H9 (cell line): ENCODE results near the gene CCDC88A. TPM values are rescaled to one million over a fixed set of nuclear protein-coding genes. Genes with fewer than 3 reads are reported as not detected.

Source experiments
- DNase-seq: peaks from one replicate; pipeline ENCODE4 v3.0.0-alpha.2; 2017
- H2AFZ ChIP-seq: one replicate; pipeline ENCODE4 v1.6.1; 2013; ENCODE audit warnings: mild to moderate bottlenecking, low read length, control low read depth, moderate library complexity
- H2AK5ac ChIP-seq: 2 replicates; pipeline ENCODE4 v1.6.1; 2013; ENCODE audit warnings: low read length, control low read depth, mixed read lengths; ENCODE audit not compliant: insufficient read length
- H2BK120ac ChIP-seq: one replicate; pipeline ENCODE4 v1.6.1; 2013; ENCODE audit warnings: low read depth, mild to moderate bottlenecking, low read length, control low read depth, inconsistent platforms; ENCODE audit not compliant: poor library complexity, severe bottlenecking
- H2BK12ac ChIP-seq: 2 replicates; pipeline ENCODE4 v1.6.1; 2013; ENCODE audit warnings: low read length, control low read depth, mixed read lengths, low read depth; ENCODE audit not compliant: insufficient read length
- H2BK15ac ChIP-seq: 2 replicates; pipeline ENCODE4 v1.6.1; 2013; ENCODE audit warnings: low read depth, low read length, control low read depth
- H2BK20ac ChIP-seq: one replicate; pipeline ENCODE4 v1.6.1; 2013; ENCODE audit warnings: low read depth, mild to moderate bottlenecking, low read length, control low read depth, inconsistent platforms; ENCODE audit not compliant: poor library complexity, severe bottlenecking
- H2BK5ac ChIP-seq: 2 replicates; pipeline ENCODE4 v1.6.1; 2013; ENCODE audit warnings: low read length, control low read depth, mixed read lengths; ENCODE audit not compliant: insufficient read length
- H3K14ac ChIP-seq: 2 replicates; pipeline ENCODE4 v1.6.1; 2013; ENCODE audit warnings: low read length, control low read depth; ENCODE audit not compliant: insufficient read depth
- H3K18ac ChIP-seq: 2 replicates; pipeline ENCODE4 v1.6.1; 2013; ENCODE audit warnings: low read depth, mild to moderate bottlenecking, mixed read lengths, low read length, control low read depth; ENCODE audit not compliant: insufficient read length
- H3K23ac ChIP-seq: 2 replicates; pipeline ENCODE4 v1.6.1; 2013; ENCODE audit warnings: low read length, control low read depth, mixed read lengths, low read depth; ENCODE audit not compliant: insufficient read length
- H3K23me2 ChIP-seq: 2 replicates; pipeline ENCODE4 v1.6.1; 2013; ENCODE audit warnings: low read depth, mild to moderate bottlenecking, mixed read lengths, low read length, control low read depth; ENCODE audit not compliant: insufficient read length, poor library complexity, severe bottlenecking
- H3K27ac ChIP-seq: 2 replicates; pipeline ENCODE4 v1.5.1; 2013; ENCODE audit warnings: low read length, control low read depth, mixed read lengths, low read depth; ENCODE audit not compliant: insufficient read length
- H3K27me3 ChIP-seq: 2 replicates; pipeline ENCODE4 v1.6.1; 2013; ENCODE audit warnings: low read length, control low read depth, inconsistent platforms; ENCODE audit not compliant: insufficient read depth
- H3K4ac ChIP-seq: 2 replicates; pipeline ENCODE4 v1.6.1; 2013; ENCODE audit warnings: low read depth, mild to moderate bottlenecking, control low read depth, inconsistent platforms, low read length, moderate library complexity
- H3K4me1 ChIP-seq: 2 replicates; pipeline ENCODE4 v1.6.1; 2013; ENCODE audit warnings: low read length, control low read depth, inconsistent platforms; ENCODE audit not compliant: insufficient read depth
- H3K4me2 ChIP-seq: 2 replicates; pipeline ENCODE4 v1.6.1; 2013; ENCODE audit warnings: low read length, control low read depth, mixed read lengths; ENCODE audit not compliant: insufficient read length, insufficient read depth
- H3K56ac ChIP-seq: 2 replicates; pipeline ENCODE4 v1.6.1; 2013; ENCODE audit warnings: low read depth, mild to moderate bottlenecking, mixed read lengths, low read length, control low read depth; ENCODE audit not compliant: insufficient read length
- H3K79me1 ChIP-seq: 2 replicates; pipeline ENCODE4 v1.6.1; 2013; ENCODE audit warnings: low read depth, mild to moderate bottlenecking, moderate library complexity, low read length, control low read depth, inconsistent platforms; ENCODE audit not compliant: insufficient read depth, poor library complexity, severe bottlenecking
- H3K79me2 ChIP-seq: 2 replicates; pipeline ENCODE4 v1.6.1; 2013; ENCODE audit warnings: low read length, control low read depth, inconsistent platforms; ENCODE audit not compliant: insufficient read depth
- H3K9ac ChIP-seq: 2 replicates; pipeline ENCODE4 v1.6.1; 2013; ENCODE audit warnings: low read length, control low read depth, mixed read lengths; ENCODE audit not compliant: insufficient read length; ENCODE audit errors: extremely low read depth
- H3K9me3 ChIP-seq: one replicate; pipeline ENCODE4 v1.6.1; 2013; ENCODE audit warnings: low read depth, low read length, inconsistent platforms; ENCODE audit not compliant: control insufficient read depth
- H3T11ph ChIP-seq: one replicate; pipeline ENCODE4 v1.6.1; 2013; ENCODE audit warnings: mild to moderate bottlenecking, low read length, control low read depth, inconsistent platforms
- H4K20me1 ChIP-seq: one replicate; pipeline ENCODE4 v1.6.1; 2013; ENCODE audit not compliant: control insufficient read depth, insufficient read length, insufficient read depth
- H4K5ac ChIP-seq: 2 replicates; pipeline ENCODE4 v1.6.1; 2013; ENCODE audit warnings: low read depth, mild to moderate bottlenecking, mixed read lengths, low read length, control low read depth; ENCODE audit not compliant: insufficient read length
- H4K8ac ChIP-seq: replicated peaks from 2 replicates; pipeline ENCODE4 v1.6.1; 2013; ENCODE audit warnings: low read length, control low read depth, mixed read lengths, low read depth; ENCODE audit not compliant: insufficient read length
- H4K91ac ChIP-seq: 2 replicates; pipeline ENCODE4 v1.6.1; 2013; ENCODE audit warnings: low read depth, mild to moderate bottlenecking, moderate library complexity, mixed read lengths, low read length, control low read depth; ENCODE audit not compliant: insufficient read length
- H3K27ac Mint-ChIP-seq, 3 experiments: 2 replicates in 2 of 3; 3 replicates in 1 of 3; pipeline ENCODE4 v1.8.0; 2020 to 2021; ENCODE audit warnings: mixed read lengths in 3 of 3, mild to moderate bottlenecking in 1 of 3, moderate library complexity in 1 of 3
- H3K27me3 Mint-ChIP-seq: 2 replicates; pipeline ENCODE4 v1.8.0; 2021; ENCODE audit warnings: low read depth, mild to moderate bottlenecking, moderate library complexity, mixed read lengths
- H3K36me3 Mint-ChIP-seq, 3 experiments: 2 replicates in 2 of 3; 3 replicates in 1 of 3; pipeline ENCODE4 v1.8.0; 2020 to 2021; ENCODE audit warnings: low read depth in 3 of 3, mixed read lengths in 3 of 3; ENCODE audit not compliant: insufficient read depth in 1 of 3
- H3K4me1 Mint-ChIP-seq, 2 experiments: 2 replicates each; pipeline ENCODE4 v1.8.0; 2020; ENCODE audit warnings: mixed read lengths in 2 of 2
- H3K4me3 Mint-ChIP-seq, 2 experiments: 2 replicates in 1 of 2; 3 replicates in 1 of 2; pipeline ENCODE4 v1.8.0; 2020 to 2021; ENCODE audit warnings: mild to moderate bottlenecking in 2 of 2, mixed read lengths in 2 of 2, moderate library complexity in 1 of 2
- H3K9me3 Mint-ChIP-seq, 2 experiments: 2 replicates in 1 of 2; 3 replicates in 1 of 2; pipeline ENCODE4 v1.8.0; 2020; ENCODE audit warnings: mild to moderate bottlenecking in 2 of 2, mixed read lengths in 2 of 2, moderate library complexity in 1 of 2
- CTCF ChIP-seq: fragments of 200-600 bp; sonication (generic); conservative IDR thresholded peaks from 3 replicates; pipeline ENCODE4 v1.8.0; 2021; ENCODE audit warnings: antibody characterized with exemption, mild to moderate bottlenecking
- WGBS: extraction: QIAGEN DNeasy Blood & Tissue Kit; methylation state at CpG from one replicate; pipeline ENCODE4 v1.1.7; 2013; ENCODE audit warnings: missing lambda C conversion rate, low lambda C conversion rate, mixed read lengths; ENCODE audit not compliant: insufficient read length; ENCODE audit errors: extremely low coverage; 5-methylcytosine and 5-hydroxymethylcytosine counted together
- total RNA-seq: library from RNA; stranded (reverse); gene quantifications from 2 replicates; pipeline ENCODE4 v1.2.1, GENCODE V29; 2021

The CCDC88A gene
- total RNA-seq, 1 experiment from 2014 or later, result 91.8 TPM

DNA sequence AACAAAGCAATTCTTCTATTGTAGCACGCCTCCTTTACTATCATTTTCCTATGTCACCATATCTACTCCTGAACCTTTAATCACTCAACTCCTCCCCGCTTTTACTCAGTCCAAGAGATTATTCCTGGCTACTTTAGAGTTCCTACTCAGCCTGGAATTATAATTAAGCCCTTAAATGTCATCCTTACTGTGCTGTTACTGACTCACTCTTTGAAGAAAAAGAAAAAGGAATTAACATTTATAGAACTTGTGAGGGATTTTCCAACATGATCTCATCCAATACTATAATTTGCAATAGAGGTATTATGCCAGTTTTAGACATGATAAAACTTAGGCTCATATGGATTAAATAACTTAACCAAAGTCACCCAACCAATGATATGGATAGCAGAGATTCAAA is 61.7 kb downstream of the CCDC88A start:
- Histone ChIP-seq H3K56ac (no peak overlapping the region), H3K4ac (no peak overlapping the region), H2BK12ac (no peak overlapping the region), H3K4me1 (no peaks in the 10 kb centered on the region), H4K20me1 (no peaks in the 10 kb centered on the region), H3T11ph (no peak overlapping the region), H3K79me2 (no peaks in the 10 kb centered on the region), H3K18ac (no peak overlapping the region), H2BK5ac (no peak overlapping the region), H3K27me3 (no peaks in the 10 kb centered on the region), H3K4me2 (no peak overlapping the region), H3K9me3 (no peaks in the 10 kb centered on the region), H3K79me1 (no peaks in the 10 kb centered on the region), H4K8ac (no peak overlapping the region), H4K5ac (no peak overlapping the region), H3K27ac (no peak overlapping the region), H2BK20ac (no peak overlapping the region), H4K91ac (no peak overlapping the region), H2AK5ac (no peak overlapping the region), H3K9ac (no peak overlapping the region), H3K14ac (no peak overlapping the region), H2BK120ac (no peak overlapping the region), H3K23me2 (no peaks in the 10 kb centered on the region), H3K23ac (no peak overlapping the region), H2BK15ac (no peak overlapping the region), H2AFZ (no peak overlapping the region)
- no peak overlapping the region for H3K4me3 Mint-ChIP-seq
- no peak overlapping the region; a peak in 1 of 7 replicates for H3K27ac Mint-ChIP-seq
- TF ChIP-seq CTCF, result no peak
- whole genome bisulfite sequencing, result no CpG with 5 or more reads among the region's 2 CpGs
- peaks cover 18 to 33% (median 29%) of the 10 kb centered on the region in 3 experiments for H3K36me3 Mint-ChIP-seq
- H3K27me3 Mint-ChIP-seq, result no peaks in the 10 kb centered on the region
- H3K4me1 Mint-ChIP-seq, result peaks cover 10 to 13% of the 10 kb centered on the region in 2 experiments
- H3K9me3 Mint-ChIP-seq, result no peaks in the 10 kb centered on the region
- DNase-seq, result no peak
